NCI-H128 (cell line): ENCODE results near the gene NAP1L4.

Source experiments
- DNase-seq: peaks from one replicate; lab custom pipeline; 2025; ENCODE audit not compliant: unreplicated experiment; lab: John Stamatoyannopoulos, UW

NAP1L4 gene

GRCh38 chr11:2926611-2927051 lies 65.5 kb downstream of the NAP1L4 start:
- DNase-seq = no peak

DNA sequence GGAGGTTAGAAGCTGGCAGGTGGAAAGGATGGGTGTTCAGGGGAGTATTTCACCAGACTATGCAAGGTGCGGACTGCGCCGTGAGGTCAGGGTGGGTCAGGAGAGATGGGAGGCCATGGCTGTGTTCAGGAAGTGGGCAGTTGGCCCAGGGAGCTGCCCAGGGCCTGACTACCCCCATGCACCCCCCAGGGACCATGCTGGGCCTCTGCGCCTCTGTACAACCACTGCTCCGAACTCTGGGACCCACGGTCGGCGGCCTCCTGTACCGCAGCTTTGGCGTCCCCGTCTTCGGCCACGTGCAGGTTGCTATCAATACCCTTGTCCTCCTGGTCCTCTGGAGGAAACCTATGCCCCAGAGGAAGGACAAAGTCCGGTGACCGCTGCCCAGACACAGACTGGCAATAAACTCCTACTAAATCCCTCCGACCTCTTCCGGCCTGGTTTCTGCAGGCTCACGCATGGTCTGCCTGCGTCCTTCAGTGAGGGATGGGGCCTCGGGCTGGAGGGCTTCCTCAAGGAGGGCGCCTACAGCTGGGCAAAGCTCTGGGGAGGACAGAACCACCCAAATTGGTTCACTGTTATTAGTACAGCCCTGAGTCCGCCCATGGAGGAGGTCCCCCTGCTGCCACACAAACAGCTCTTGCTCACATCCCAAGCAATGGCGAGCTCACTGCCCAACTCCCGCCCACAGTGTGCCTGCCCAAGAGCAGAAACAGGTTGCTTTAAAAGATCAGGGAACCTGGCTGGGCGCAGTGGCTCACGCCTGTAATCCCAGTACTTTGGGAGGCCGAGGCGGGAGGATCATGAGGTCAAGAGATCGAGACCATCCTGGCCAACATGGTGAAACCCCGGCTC lies 67.1 kb downstream of the NAP1L4 start:
- DNase-seq = no peak

DNA sequence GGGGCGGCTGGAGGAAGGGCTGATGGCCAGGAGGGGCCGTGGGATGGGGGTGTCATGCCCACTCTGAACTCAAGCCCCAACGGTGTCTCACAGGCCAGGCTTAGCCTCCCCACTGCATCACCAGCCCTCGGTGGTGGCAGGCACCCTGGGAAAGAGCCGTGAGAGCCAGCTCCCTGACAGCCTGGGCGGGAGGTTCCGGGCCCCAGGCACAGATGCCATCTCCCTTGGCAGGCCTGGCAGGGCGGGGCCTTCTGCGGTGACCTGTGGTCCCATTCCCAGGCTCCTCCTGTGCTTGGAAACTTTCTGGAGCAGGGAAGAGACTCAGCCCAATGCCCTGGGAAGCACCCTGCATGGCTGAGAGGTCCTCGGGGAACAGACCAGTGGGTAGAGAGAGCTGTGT lies 67.7 kb downstream of the NAP1L4 start:
- no peak for DNase-seq

DNA sequence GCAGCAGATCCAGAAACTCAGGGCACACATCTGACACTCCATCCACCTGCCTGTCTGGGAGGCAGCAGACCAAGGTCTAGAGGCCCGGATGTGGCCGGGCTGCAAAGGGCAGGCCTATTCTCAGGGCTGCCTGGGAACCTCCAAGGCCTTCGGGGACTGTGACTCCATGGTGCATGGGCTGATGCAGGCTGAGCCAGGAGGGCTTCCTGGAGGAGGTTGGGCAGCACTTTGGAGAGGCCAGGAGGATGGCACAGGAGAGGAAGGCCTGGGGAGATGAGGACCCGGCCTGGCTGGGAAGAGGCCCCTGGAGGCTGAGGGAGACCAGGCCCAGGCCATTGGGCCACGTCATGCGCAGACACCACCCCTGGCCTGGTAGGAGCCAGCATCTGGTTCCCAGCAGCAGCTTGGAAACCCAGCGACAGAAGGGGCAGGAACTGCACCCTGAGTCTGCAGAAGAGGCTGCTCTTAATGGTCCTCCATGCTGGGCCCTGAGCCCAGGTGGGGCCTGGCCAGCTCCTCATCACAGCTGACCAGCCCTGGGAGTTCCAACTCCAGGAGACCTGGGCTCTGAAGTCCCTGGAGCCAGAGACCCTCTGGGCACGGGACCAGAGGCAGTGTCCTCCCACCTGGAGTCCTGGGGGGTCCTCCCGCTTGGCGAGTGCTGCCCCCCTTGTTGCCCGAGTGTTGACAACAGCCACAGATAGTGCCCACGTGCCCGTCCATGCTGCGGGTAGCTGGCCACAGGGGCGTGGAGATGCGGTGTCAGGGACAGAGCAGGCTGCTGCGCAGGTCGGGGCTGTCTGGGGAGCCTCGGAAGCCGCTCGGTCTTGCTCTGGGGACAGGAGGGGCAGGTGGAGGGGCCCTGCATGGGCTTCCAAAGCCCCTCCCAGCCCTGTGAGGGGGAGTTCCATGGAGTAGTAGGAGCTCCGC lies 68.4 kb downstream of the NAP1L4 start:
- DNase-seq = no peak

- no peak for DNase-seq
Observed at GRCh38 chr11:2922655-2923054, 69.5 kb downstream of the NAP1L4 start.

DNA sequence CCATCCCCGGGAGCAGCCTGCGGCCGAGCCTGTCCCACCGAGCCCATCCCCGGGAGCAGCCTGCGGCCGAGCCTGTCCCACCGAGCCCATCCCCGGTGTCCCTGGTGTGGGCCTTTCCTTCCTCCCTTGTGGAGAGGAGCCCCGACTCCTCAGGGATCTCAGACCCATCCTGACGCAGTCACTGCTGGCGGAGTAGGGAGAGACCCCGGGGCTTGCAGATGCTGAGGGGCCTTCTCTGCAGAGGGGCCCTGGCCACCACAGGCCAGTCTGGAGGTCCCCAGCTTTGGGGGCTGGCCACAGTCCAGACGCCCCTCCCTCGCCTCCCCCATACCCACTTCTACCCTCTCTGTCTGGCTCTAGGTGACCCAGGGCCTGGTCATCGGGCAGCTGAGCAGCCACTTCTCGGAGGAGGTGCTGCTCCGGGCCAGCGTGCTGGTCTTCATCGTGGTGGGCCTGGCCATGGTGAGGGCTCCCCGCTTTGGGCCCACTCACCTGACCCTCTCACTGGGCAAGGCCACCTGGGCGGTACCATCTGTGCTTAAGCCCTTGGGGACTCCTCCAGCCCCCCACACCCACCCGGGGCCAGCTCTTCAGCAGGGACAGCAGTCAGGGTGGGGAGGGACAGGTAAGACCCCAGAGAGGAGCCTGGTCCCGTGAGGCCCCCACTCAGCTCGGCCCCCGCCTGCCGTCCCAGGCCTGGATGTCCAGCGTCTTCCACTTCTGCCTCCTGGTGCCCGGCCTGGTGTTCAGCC lies 70.2 kb downstream of the NAP1L4 start:
- no peak for DNase-seq

DNA sequence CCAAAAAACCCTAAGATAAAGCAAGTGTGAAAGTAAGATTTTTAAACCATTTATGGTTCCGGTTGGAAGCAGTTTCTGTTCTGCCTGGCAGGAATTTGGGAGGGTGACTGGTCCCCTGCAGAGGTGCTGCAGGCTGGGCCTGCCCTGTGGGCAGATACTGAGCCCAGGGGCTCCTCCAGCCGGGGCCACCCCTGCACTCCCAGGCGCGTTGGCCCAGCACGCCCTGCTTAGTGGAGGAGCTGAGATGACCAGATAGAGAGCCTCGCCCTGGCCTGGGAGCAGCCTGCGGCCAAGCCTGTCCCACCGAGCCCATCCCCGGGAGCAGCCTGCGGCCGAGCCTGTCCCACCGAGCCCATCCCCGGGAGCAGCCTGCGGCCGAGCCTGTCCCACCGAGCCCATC lies 70.9 kb downstream of the NAP1L4 start:
- DNase-seq = no peak

- DNase-seq = no peak
Observed at GRCh38 chr11:2920343-2920742, 71.8 kb downstream of the NAP1L4 start.

GRCh38 chr11:2919837-2920236 lies 72.3 kb downstream of the NAP1L4 start:
- DNase-seq = no peak

GRCh38 chr11:2919188-2919587 lies 72.9 kb downstream of the NAP1L4 start:
- no peak for DNase-seq

GRCh38 chr11:2917842-2918490 lies 74.2 kb downstream of the NAP1L4 start:
- DNase-seq = no peak

DNA sequence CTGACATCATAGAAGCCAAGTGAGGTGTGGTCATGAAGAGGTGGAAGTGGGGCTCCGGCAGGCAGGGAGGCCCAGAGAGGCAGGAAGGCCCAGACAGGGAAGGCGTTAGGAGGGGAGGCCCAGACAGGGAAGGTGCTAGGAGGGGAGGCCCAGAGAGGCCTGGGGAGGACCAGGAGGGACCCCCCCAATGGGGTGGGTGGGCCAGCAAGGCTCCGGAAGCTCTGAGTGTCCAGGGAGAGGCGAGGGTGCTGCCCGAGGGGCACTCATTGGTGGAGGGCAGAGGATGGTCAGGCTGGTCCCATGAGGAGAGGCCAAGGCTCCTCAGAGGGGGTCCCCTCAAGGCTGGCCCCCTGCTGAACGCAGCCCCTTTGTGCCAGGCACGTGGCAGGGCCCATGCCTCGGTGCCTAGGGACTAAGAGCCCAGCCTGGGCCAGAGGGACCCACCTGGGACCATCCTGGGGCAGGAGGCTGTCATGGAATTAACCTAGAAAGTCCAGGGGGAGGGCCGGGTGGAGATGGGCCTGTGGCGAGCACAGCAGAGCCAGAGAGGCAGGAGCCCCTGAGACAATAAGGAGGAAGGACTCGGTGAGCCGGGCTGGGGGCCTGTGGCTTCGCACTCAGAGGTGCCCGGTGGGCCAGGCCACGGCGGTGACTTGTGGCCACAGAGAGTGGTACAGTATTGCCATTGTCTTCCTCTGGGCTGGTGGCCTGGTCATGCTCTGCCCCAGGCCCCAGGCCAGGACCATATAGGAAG lies 75.1 kb downstream of the NAP1L4 start:
- no peak for DNase-seq

GRCh38 chr11:2916114-2916891 lies 75.8 kb downstream of the NAP1L4 start:
- no peak for DNase-seq

DNA sequence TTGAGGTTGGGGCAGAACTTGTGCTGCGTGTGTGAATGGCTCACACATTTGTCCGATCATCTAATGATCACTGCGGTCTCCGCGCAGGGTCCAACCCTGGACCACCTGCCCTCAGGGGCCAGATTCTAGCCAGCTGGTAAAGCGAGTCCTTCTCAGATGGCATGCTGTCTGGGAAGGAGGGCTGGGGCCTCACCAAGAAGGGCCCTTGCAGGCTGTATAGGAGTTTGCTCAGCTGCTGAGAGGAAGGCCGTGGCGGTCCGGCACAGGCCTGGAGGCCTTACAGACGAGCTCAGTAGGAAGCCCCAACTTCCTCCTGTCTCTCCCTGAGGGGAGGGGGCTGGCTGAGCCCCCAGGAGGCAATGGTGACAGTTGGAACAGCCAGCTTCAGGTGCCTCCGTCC lies 76.7 kb downstream of the NAP1L4 start:
- no peak for DNase-seq

DNA sequence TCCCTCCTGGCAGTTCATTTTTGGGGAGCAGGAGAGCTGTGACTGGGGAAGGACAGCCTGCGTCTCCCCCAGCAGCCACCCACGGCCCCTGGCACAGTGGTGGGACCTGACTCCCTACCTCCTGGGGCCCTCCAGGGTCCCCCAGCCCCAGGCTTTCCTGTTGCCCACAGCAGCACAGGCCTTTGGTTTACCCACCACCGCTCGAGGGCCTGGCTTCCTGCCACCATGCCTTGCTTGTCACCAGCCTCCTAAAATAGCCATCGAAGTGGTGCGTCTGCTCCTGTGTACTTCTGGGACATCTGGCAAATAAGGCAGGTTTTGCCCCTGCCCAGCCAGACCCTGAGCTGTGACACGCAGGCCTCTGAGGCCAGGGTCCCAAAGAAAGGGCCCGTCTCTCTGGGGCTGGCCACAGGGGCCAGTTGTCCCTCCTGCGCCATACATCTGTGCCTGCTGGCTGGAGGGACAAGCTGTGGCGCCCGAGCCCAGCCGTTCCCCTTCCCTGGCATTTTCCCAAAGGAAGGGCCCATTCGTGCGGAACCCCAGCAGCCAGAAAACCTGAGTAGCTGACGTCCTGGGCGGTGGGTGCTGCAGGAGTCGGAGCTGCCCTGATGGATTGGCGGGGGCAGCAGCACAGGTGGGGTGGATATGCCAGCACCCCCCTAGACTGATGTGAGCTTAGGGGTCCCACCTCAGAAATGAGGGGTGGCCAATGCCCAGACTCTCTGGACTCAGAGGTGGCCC lies 77.5 kb downstream of the NAP1L4 start:
- no peak for DNase-seq

DNA sequence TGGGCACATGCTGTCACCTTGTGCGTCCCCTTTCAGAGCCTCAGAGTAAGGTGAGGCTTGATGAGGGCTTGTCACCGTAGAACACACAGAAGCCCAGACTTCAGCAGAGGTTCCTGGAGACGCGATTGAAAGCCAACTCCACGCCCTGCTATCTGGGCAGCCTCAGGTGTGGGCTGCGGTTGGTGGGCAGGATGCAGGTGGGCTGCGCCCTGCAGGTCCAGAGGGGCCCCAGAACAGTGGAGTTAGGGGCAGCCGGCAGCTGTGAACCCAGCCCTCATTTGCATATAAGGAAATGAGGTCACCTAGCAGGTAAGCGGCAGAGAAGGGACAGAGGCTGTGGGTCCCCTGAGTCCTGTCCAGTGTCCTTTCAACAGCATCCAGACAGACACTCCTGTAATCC lies 78.4 kb downstream of the NAP1L4 start:
- DNase-seq = no peak

DNA sequence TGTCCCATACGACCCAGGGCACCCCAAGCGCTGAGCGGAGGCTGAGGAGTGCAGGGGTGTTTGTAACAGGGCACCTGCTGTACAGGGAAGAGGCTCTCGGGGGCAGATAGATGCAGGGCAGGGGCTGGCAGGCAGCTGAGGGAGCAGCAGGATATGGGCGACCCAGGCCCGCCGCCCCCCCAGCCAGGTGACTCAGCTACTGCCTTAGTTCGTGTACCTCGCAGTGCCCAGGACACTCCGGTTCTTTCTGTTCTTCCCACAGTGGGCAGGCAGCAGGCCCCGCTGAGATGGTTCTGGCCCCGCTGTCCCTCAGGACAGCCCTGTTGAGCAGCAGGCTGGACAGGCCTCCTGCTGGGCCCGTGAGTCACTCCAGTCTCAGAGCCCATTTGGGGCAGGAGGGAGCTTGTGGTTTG lies 79.1 kb downstream of the NAP1L4 start:
- no peak for DNase-seq

DNA sequence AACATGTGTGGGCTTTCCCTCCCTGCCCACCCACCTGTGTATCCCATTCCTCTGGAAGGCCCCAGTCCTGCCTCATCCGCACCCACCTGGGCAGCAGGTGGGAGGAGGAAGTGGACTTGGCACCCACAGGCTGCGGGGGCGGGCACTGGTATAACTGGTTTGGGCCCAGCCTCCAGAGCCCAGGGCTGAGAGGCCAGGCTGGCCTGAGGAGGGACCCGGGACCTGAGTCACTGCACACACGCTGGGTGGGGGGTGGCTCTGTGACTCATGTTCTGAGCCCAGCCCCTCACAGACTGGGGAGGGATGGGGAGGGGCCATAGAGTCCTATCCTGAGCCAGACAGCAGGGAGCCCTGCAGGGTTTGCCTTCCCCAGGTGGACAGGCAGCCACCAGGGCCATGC lies 79.6 kb downstream of the NAP1L4 start:
- no peak for DNase-seq
